NCI-H226 (cell line): ENCODE measurements around the gene YIF1B.
A peak's percentile ranks its signal among the peaks of the same experiment; 100 is the strongest.
"Not testable (repeated sequence)": the region's sequence is repeated elsewhere in the genome, so short reads cannot be mapped to it uniquely, and the experiment has no call there.

Experiments
- DNase-seq: peaks from one replicate; pipeline ENCODE4 v3.0.0-alpha.2; 2015

The YIF1B gene

GRCh38 chr19:38315657-38316476, at the start of gene YIF1B:
Gene YIF1B (minus strand): TSS chr19:38315947. CDS start chr19:38315917, 30 bp downstream.
- peak; percentile 96 for DNase-seq

- DNase-seq, result not testable (repeated sequence)
Measured at GRCh38 chr19:38362946-38363688, 47.4 kb upstream of the YIF1B start.

DNA sequence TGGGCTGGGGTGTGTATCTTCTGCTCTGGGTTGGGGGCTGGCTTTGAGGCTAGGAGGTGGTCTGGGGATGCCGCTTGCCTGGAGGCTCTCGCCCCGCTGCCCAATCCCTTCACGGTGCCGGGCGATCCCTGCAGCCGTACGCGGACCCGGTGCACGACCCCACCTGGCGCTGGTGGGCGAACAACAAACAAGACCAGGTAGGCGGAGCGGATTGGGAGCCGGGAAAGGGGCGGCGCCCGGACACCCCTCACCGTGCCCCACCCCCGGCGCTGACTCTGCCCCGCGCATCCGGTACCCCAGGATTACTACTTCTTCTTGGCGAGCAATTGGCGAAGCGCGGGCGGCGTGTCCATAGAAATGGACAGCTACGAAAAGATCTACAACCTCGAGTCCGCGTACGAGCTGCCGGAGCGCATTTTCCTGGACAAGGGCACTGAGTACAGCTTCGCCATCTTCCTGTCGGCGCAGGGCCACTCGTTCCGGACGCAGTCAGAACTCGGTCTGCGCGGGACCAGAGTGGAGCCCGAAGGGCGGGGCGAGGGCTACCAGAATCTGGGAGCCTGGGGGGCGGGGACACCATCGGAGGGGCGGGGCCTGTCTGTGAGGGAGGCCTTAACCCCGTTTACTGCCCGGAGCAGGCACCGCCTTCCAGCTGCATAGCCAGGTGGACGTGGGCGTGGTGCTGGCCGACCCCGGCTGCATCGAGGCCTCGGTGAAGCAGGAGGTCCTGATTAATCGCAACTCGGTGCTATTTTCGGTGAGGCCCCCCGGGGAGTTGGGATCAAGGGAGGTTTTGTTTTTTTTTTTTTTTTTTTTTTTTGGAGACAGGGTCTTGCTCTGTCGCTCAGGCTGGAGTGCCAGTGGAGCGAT, 46.6 kb upstream of the YIF1B start:
- peak; percentile 79 for DNase-seq

DNA sequence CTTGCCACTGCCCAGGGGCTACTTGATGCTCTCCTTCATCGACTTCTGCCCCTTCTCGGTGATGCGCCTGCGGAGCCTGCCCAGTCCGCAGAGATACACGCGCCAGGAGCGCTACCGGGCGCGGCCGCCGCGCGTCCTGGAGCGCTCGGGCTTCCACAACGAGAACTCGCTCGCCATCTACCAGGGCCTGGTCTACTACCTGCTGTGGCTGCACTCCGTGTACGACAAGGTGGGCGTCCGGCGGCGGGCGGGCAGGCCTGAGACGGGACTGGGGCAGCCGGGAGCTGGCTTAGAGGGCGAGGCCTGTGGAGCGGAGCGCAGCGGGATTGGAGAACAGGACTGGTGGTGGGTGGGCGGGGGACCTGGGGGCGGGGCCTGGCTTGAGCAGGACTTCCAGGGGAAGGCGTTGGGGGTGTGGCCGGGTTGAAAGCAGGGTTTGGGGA, 45.9 kb upstream of the YIF1B start:
- peak; percentile 74 for DNase-seq

- no peak for DNase-seq
Measured at GRCh38 chr19:38360839-38361631, 45.3 kb upstream of the YIF1B start.

DNA sequence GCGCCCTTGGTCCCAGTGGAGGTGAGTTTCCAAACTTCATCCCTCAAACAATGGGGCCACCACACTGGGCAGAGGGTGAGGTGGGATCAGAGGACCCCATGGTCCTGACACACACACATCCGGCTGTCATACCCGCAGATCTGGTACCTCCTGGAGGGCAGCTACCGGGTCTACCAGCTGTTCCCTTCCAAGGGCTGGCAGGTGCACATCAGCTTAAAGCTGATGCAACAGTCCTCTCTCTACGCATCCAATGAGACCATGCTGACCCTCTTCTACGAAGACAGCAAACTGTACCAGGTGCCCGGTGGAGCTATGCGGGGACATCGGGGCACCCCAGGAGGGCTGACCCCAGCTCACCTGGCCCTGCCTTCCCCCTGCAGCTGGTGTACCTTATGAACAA, 44.6 kb upstream of the YIF1B start:
- no peak for DNase-seq

GRCh38 chr19:38359242-38360021, 43.7 kb upstream of the YIF1B start:
- DNase-seq, result no peak

- DNase-seq, result no peak
Measured at GRCh38 chr19:38358071-38358470, 42.3 kb upstream of the YIF1B start.

DNA sequence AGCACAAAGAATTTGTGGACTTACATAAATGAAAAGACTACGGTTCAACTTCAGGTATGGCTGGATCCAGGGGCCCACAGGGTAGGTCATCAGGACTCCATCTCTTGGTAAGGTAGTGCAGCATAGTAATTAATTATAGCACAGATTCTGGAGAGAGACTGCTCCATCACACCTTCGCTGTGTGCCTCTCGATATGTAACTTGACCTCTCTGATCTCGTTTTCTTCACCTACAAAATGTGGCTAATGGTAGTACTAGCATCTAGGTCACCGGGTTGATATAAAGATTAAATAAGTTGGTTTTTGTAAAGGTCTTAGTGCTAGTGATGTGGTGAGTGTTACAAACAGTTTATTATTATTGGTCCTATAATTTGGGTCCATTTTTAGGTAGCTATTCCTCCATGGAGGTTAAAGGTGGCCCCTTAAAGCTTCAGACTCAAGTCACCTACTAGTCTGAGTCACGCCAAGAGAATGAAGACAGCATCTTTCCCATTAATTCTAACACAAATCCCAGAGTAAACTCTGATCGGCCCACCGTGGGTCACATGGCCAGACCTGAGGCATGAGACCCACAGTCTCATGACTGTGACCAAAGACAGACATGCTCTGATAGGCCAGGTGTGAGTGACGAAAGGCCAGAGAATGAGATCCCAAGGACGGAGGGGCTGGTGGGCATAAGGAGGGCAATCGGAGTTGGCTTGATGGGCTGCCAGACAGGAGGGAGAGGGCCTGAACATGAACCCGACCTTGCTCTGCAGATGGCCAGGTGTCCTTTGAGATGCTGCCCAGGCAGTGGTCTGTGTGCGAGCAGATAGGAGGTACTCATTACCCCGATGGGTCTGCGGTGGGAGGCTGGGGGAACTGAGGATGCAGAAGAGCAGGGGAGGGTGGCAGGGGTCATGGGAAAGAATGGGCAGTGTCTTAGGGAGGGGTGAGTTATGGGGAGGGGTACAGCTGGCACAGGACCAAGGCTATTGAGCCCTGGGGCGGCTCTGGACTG, 40.3 kb upstream of the YIF1B start:
- no peak for DNase-seq

- no peak for DNase-seq
Measured at GRCh38 chr19:38352611-38353010, 36.9 kb upstream of the YIF1B start.

DNA sequence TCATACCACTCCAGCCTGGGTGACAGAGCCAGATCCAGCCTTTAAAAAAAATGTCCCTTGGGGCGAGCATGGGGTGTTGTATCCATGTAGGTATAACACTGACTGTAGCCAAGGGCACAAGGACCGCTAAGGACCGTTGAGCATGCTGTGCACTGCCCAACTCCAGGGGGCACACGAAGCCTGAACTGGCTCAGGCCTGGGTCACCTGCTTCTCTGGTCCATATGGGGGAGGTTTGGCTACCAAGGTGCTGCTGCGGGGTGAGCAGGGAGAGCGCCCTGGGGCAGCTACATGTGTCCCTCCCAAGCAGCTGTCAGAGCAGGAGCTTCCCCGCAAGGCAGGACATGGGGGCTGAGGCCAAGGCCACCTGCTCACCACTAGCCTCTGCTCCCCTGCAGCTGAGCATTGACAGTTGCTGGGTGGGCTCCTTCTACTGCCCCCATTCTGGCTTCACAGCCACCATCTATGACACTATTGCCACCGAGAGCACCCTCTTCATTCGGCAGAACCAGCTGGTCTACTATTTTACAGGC, 36.2 kb upstream of the YIF1B start:
- no peak for DNase-seq

DNA sequence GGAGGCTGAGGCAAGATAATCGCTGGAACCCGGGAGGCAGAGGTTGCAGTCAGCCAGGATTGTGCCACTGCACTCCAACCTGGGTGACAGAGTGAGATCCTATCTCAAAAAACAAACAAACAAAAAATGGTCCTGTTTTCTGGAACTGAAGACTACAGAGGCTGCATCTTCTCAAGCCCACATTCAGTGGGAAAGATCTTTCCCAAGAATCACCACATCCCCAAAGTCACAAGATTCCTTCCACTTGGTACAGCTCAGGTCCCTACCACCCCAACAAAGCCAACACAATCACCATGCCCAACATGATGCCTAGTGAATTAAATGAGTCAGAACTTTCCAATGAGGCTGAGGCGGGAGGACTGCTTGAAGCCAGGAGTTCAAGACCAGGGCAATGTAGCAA, 35.1 kb upstream of the YIF1B start:
- DNase-seq, result no peak

DNA sequence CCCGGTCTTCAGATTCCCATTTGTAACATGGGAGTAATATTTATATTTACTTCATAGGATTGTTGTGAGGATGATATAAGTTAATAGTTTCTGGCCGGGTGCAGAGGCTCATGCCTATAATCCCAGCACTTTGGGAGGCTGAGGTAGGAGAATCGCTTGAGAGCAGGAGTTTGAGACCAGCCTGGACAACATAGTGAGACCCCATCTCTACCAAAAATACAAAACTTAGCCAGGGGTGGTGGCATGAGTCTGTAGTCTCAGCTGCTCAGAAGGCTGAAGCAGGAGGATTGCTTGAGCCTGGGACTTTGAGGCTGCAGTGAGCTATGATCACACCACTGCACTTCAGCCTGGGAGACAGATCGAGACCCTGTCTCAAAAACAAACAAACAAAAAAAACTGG, 31.1 kb upstream of the YIF1B start:
- no peak for DNase-seq

- no peak for DNase-seq
Measured at GRCh38 chr19:38340927-38341326, 25.2 kb upstream of the YIF1B start.

DNA sequence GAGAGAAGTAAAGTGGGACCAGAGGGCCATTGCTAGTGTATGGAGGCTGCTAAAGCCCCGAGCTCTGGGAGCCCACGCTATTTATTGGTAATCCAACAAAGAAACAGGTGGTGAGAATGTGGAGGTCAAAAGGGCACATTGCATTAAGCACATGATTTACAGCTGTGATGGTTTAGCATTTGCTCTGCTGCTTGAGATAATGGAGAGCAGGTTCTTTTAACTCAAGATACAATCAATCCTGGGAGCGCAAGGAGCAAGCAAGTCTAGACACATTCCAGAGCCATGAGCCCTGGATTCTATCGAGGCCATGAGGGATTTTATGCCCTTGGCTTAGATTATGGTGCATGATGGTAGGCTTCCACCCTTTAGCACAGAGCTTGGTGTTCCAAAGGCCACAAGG, 23.3 kb upstream of the YIF1B start:
- DNase-seq, result not testable (repeated sequence)

DNA sequence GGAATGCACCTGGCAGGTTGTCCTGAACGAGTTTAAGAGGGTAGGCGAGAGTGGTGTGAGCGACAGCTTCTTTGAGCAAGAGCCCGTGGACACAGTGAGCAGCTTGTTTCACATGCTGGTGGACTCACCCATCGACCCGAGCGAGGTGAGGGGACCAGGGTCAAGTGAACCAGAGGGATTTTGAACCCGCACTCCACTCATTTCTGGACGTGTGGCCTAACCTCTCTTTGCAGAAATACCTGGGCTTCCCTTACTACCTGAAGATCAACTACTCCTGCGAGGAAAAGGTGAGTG, 21.6 kb upstream of the YIF1B start:
- DNase-seq, result no peak

- peak; percentile 80 for DNase-seq
Measured at GRCh38 chr19:38336638-38337359, 21.1 kb upstream of the YIF1B start.

- DNase-seq, result peak; percentile 96
Measured at GRCh38 chr19:38335949-38336637, 20.3 kb upstream of the YIF1B start.

GRCh38 chr19:38333245-38333644, 17.5 kb upstream of the YIF1B start:
- no peak for DNase-seq
